NOMO-1 (cell line): ENCODE measurements around the gene ADGRL2.

Experiments
- DNase-seq, 2 experiments: peaks; one replicate each; lab custom pipeline; 2025; ENCODE audit not compliant: unreplicated experiment in 2 of 2; lab: John Stamatoyannopoulos, UW

ADGRL2 gene

GRCh38 chr1:81800695-81801650 is at the start of gene ADGRL2:
Gene ADGRL2 (plus strand): TSS chr1:81800934. CDS start chr1:81836985, 36,051 bp downstream.
- peak; percentile 72 to 81 for DNase-seq

DNA sequence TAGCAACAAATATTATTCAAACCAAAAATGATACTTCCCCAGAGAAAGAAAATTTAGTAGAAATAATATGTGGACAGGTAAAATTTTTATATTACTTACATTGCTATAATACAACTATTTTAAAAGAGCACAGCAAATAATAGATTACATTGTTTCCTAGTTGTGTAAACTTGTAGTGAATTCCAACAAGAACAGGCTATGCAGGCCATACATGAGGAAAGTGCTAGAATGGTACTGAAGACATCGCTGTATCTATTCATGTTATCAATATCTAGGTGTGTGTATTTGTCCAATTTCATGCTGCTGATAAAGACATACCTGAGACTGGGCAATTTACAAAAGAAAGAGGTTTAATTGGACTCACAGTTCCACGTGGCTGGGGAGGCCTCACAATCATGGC is 47.9 kb upstream of the ADGRL2 start:
- DNase-seq: no peak

DNA sequence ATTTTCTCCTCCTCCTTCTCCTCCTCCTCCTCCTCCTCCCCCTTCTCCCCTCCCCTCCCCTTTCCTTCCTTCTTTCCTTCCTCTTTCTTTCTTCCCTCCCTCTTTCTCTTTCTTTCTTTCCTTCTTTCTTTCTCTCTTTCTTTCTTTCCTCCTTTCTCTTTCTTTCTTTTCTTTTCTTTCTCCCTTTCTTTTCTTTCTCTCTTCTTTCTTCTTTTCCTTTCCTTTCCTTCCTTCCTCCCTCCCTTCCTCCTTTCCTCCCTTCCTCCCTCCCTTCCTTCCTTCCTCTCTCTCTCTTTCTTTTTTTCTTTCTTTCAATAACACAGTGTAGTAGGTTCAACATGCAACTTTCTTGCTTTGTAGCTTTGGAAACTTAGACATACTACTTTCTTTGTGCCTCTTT is 46.3 kb upstream of the ADGRL2 start:
- DNase-seq: no peak

DNA sequence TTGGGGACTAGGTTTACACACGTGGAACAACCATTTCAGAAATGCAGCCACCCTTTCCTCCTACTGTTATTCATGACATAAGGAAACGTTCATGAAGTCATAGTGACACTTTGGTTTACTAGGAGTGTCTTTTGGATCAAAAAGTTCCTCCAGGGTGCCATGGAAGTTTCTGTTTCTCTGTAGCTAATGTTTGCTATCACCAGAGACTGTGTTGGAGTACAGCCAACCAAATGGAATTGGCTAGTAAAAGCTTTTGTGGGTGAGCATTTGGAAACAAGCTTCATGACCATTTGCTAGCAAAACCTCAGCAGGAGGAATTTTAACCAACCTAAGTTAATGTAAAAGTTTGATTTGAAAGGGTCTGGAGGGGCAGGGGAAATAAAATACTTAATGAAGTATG is 43.9 kb upstream of the ADGRL2 start:
- DNase-seq: no peak

DNA sequence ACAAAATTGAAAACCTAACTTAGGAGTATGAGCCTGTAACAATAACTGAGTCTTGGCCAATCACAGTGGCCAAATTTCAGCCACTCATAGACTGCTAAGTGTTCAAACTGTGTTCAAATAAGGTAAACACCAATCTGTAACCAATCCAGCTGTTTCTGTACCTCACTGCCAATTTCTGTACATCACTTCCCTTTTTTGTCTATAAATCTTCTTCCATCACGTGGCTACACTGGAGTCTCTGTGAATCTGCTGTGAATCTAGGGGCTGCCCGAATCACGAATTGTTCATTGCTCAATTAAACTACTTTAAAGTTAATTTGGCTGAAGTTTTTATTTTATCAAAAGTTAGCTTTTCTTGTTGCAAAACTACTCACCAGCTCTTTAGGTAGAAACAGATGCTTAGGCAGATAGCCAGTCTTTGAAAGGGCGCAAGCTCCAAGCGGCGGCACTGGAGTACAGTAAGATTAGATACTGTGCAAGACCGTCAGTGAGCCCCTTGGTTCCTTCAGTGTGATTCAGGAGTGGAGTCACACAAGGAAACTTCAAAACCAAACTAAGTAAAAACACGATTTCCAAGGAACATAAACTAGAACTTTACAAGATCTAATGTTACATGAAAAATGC is 43.2 kb upstream of the ADGRL2 start:
- peak; percentile 14 to 32 for DNase-seq

GRCh38 chr1:81758181-81758580 is 42.6 kb upstream of the ADGRL2 start:
- DNase-seq: no peak

- DNase-seq: peak in 1 of 2 experiments; percentile 12
Observed at GRCh38 chr1:81760477-81761097, 40.1 kb upstream of the ADGRL2 start.

DNA sequence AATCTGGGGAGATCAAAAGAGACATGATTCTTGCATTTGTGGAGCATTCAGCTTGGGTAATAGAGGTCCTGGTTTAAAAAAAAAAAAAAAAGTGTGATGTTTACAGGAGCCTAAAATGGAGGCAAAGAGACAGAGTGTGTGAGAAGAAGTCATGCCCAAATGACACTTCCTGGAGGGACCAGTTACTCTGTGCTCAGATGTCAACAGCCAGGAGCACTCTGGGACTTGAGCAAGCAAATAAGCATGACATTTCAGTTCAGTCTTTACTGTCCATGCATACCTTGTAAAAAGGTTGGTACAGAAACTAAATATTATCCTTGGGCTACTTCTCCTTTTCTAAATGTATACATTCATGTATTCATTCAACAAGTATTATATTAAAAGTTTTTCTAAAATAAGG is 25.2 kb upstream of the ADGRL2 start:
- no peak for DNase-seq

GRCh38 chr1:81780705-81781454 is 19.9 kb upstream of the ADGRL2 start:
- DNase-seq: no peak

- DNase-seq: no peak
Observed at GRCh38 chr1:81781749-81782148, 19.0 kb upstream of the ADGRL2 start.

DNA sequence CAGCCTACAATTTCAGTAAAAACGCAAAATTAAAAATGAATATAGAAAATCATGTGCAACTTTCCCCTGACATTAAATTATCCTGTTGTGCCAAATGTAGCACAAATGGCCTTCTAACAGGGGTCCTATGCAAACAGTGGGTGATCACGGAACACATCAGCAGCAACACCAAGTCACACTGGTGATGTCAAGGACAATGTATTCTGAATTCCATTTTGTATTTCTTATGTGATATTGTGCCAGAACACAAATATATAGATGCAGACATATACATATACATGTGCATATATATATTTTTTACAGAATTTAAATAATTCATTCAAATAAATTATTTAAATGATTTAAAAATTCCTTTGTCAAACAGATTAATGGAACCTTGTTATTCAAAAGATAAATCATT is 8.6 kb upstream of the ADGRL2 start:
- peak in 1 of 2 experiments; percentile 54 for DNase-seq

DNA sequence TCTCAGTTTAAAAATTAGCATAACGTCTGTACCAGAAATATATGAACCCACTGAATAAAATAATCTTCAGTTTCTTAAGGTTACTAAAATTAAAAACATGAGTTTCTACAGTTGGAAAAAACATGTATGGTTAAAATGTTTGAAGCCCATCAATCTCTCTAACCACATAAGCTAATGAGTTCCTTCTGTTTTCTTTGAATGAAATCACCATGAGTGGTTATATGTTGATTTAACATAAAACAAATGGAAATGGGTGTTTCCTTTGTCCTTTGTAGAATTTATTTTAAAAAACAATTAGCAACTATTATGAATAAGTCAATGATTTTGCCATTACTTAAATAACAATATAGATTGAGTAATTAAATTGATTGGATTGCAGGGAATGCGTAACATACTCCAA is 3.0 kb upstream of the ADGRL2 start:
- DNase-seq: peak in 1 of 2 experiments; percentile 89

DNA sequence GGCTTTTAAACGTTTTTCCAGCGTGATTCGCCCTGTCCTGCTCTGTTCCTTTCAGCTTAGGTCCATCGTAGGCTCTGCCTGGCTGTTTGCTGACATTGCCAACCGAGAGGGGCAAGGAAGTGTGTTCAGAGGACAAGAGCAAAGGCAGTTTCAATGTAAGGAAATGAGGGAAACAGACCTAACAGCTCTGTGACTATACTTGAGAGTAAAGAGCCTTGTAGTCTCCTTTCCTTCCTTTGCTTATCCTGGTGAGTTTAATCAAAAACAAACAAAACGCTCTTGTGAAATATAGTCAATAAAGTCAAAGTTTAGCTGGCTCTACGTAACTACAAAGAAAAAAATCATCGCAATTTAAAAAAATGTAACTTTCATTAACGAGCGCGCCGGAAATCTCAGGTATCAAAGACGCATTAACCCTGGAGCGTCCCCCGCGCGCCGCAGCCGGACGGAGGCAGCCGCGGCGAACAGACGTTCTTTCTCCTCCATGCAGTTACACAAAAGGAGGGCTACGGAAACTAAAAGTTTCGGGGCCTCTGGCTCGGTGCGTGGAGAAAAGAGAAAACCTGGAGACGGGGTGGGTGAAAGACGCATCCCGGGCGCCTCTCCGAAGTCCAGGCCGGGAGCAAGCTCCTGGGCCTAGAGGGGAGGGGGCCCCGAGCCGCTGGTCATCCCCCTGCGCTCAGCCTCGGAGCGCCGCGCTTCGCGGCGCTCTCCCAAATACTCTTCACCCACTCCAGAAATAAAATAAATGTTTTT is 617 bp upstream of the ADGRL2 start:
- peak; percentile 50 to 60 for DNase-seq

DNA sequence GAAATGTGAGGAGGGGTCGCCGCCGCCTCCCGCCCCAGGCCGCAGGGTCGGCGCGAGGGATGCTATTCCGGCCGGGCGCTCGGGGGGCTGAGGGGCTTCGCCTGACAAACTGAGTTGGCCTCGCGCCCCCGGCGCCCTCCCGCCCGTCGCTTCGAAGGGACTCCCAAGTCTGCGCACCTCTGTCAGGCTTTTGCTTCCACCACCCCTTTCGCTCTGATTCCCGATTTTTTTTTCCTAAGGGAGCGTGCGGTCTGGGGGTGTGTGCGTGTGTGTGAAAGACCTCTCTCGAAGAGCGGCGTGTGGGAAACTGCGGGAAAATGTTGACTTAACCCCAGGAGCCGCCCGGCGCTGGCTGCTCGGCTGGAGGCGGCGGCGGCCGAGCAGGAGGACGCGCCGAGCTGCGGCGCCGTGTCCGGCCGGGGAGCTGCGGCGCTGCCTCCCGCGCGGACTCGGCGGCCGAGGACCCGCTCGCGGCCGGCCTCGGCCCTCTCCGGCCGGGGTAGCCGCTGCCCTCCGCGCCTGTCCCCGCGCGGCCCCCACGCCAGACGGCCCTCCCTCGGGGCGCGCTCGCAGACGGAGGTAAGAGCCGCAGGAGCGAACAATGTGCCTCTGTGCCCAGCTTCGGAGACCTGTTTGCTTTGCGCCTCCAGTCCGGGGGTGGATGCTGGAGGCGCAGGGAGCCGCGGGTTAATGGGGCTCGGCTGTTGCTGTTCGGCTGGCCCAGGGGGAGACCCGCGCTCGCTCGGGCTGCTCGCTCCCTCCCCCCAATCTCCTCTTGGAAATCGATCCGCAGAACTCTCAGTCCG is 1.1 kb downstream of the ADGRL2 start:
- DNase-seq: no peak

DNA sequence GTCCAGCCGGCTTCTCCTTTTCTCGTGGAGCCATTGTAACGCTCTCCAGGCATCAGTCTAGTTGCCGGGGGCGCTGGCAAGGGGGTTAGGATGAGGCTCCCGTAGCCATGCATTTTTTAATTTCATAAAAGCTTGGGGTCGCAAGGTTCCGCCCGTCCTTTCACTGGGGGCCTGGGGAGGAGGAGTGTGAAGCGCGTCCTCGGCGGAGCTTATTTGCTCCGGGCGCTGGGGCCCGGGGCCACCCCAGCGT is 1.6 kb downstream of the ADGRL2 start:
- DNase-seq: no peak

- DNase-seq: peak; percentile 56 to 66
Observed at GRCh38 chr1:81802707-81803430, 2.1 kb downstream of the ADGRL2 start.

GRCh38 chr1:81803431-81804110 is 2.8 kb downstream of the ADGRL2 start:
- peak; percentile 71 to 80 for DNase-seq

DNA sequence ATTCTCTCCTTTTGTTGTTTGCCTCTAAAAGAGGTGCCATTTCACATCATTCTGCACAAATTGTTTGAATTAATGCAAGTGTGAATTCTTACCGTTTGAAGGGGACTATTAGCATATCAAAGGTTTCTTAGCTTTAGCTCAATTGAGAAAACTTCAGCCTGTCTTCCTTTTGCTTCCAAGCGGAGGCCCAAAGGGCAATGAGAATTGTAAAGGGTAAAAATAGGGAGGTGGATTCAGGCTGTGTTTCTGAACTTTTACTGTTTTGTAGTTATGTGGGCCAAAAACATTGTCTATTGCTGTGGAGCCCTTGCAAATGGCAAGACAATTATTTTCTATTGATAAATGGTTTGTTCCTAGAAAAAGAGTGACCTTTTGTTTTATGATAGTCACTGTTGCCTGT is 3.6 kb downstream of the ADGRL2 start:
- DNase-seq: peak in 1 of 2 experiments; percentile 55
